H9 (cell line): Measurements from ENCODE around the gene DTWD1. TPM values are rescaled to one million over a fixed set of nuclear protein-coding genes. Genes with fewer than 3 reads are reported as not detected.

Experiments used
- DNase-seq: peaks from one replicate; pipeline ENCODE4 v3.0.0-alpha.2; 2017
- H2AFZ ChIP-seq: one replicate; pipeline ENCODE4 v1.6.1; 2013; ENCODE audit warnings: mild to moderate bottlenecking, low read length, control low read depth, moderate library complexity
- H2AK5ac ChIP-seq: 2 replicates; pipeline ENCODE4 v1.6.1; 2013; ENCODE audit warnings: low read length, control low read depth, mixed read lengths; ENCODE audit not compliant: insufficient read length
- H2BK120ac ChIP-seq: one replicate; pipeline ENCODE4 v1.6.1; 2013; ENCODE audit warnings: low read depth, mild to moderate bottlenecking, low read length, control low read depth, inconsistent platforms; ENCODE audit not compliant: poor library complexity, severe bottlenecking
- H2BK12ac ChIP-seq: 2 replicates; pipeline ENCODE4 v1.6.1; 2013; ENCODE audit warnings: low read length, control low read depth, mixed read lengths, low read depth; ENCODE audit not compliant: insufficient read length
- H2BK15ac ChIP-seq: 2 replicates; pipeline ENCODE4 v1.6.1; 2013; ENCODE audit warnings: low read depth, low read length, control low read depth
- H2BK20ac ChIP-seq: one replicate; pipeline ENCODE4 v1.6.1; 2013; ENCODE audit warnings: low read depth, mild to moderate bottlenecking, low read length, control low read depth, inconsistent platforms; ENCODE audit not compliant: poor library complexity, severe bottlenecking
- H2BK5ac ChIP-seq: 2 replicates; pipeline ENCODE4 v1.6.1; 2013; ENCODE audit warnings: low read length, control low read depth, mixed read lengths; ENCODE audit not compliant: insufficient read length
- H3K14ac ChIP-seq: 2 replicates; pipeline ENCODE4 v1.6.1; 2013; ENCODE audit warnings: low read length, control low read depth; ENCODE audit not compliant: insufficient read depth
- H3K18ac ChIP-seq: 2 replicates; pipeline ENCODE4 v1.6.1; 2013; ENCODE audit warnings: low read depth, mild to moderate bottlenecking, mixed read lengths, low read length, control low read depth; ENCODE audit not compliant: insufficient read length
- H3K23ac ChIP-seq: 2 replicates; pipeline ENCODE4 v1.6.1; 2013; ENCODE audit warnings: low read length, control low read depth, mixed read lengths, low read depth; ENCODE audit not compliant: insufficient read length
- H3K23me2 ChIP-seq: 2 replicates; pipeline ENCODE4 v1.6.1; 2013; ENCODE audit warnings: low read depth, mild to moderate bottlenecking, mixed read lengths, low read length, control low read depth; ENCODE audit not compliant: insufficient read length, poor library complexity, severe bottlenecking
- H3K27ac ChIP-seq: 2 replicates; pipeline ENCODE4 v1.5.1; 2013; ENCODE audit warnings: low read length, control low read depth, mixed read lengths, low read depth; ENCODE audit not compliant: insufficient read length
- H3K27me3 ChIP-seq: 2 replicates; pipeline ENCODE4 v1.6.1; 2013; ENCODE audit warnings: low read length, control low read depth, inconsistent platforms; ENCODE audit not compliant: insufficient read depth
- H3K4ac ChIP-seq: 2 replicates; pipeline ENCODE4 v1.6.1; 2013; ENCODE audit warnings: low read depth, mild to moderate bottlenecking, control low read depth, inconsistent platforms, low read length, moderate library complexity
- H3K4me1 ChIP-seq: 2 replicates; pipeline ENCODE4 v1.6.1; 2013; ENCODE audit warnings: low read length, control low read depth, inconsistent platforms; ENCODE audit not compliant: insufficient read depth
- H3K4me2 ChIP-seq: 2 replicates; pipeline ENCODE4 v1.6.1; 2013; ENCODE audit warnings: low read length, control low read depth, mixed read lengths; ENCODE audit not compliant: insufficient read length, insufficient read depth
- H3K56ac ChIP-seq: 2 replicates; pipeline ENCODE4 v1.6.1; 2013; ENCODE audit warnings: low read depth, mild to moderate bottlenecking, mixed read lengths, low read length, control low read depth; ENCODE audit not compliant: insufficient read length
- H3K79me1 ChIP-seq: 2 replicates; pipeline ENCODE4 v1.6.1; 2013; ENCODE audit warnings: low read depth, mild to moderate bottlenecking, moderate library complexity, low read length, control low read depth, inconsistent platforms; ENCODE audit not compliant: insufficient read depth, poor library complexity, severe bottlenecking
- H3K79me2 ChIP-seq: 2 replicates; pipeline ENCODE4 v1.6.1; 2013; ENCODE audit warnings: low read length, control low read depth, inconsistent platforms; ENCODE audit not compliant: insufficient read depth
- H3K9ac ChIP-seq: 2 replicates; pipeline ENCODE4 v1.6.1; 2013; ENCODE audit warnings: low read length, control low read depth, mixed read lengths; ENCODE audit not compliant: insufficient read length; ENCODE audit errors: extremely low read depth
- H3K9me3 ChIP-seq: one replicate; pipeline ENCODE4 v1.6.1; 2013; ENCODE audit warnings: low read depth, low read length, inconsistent platforms; ENCODE audit not compliant: control insufficient read depth
- H3T11ph ChIP-seq: one replicate; pipeline ENCODE4 v1.6.1; 2013; ENCODE audit warnings: mild to moderate bottlenecking, low read length, control low read depth, inconsistent platforms
- H4K20me1 ChIP-seq: one replicate; pipeline ENCODE4 v1.6.1; 2013; ENCODE audit not compliant: control insufficient read depth, insufficient read length, insufficient read depth
- H4K5ac ChIP-seq: 2 replicates; pipeline ENCODE4 v1.6.1; 2013; ENCODE audit warnings: low read depth, mild to moderate bottlenecking, mixed read lengths, low read length, control low read depth; ENCODE audit not compliant: insufficient read length
- H4K8ac ChIP-seq: replicated peaks from 2 replicates; pipeline ENCODE4 v1.6.1; 2013; ENCODE audit warnings: low read length, control low read depth, mixed read lengths, low read depth; ENCODE audit not compliant: insufficient read length
- H4K91ac ChIP-seq: 2 replicates; pipeline ENCODE4 v1.6.1; 2013; ENCODE audit warnings: low read depth, mild to moderate bottlenecking, moderate library complexity, mixed read lengths, low read length, control low read depth; ENCODE audit not compliant: insufficient read length
- H3K27ac Mint-ChIP-seq, 3 experiments: 2 replicates in 2 of 3; 3 replicates in 1 of 3; pipeline ENCODE4 v1.8.0; 2020 to 2021; ENCODE audit warnings: mixed read lengths in 3 of 3, mild to moderate bottlenecking in 1 of 3, moderate library complexity in 1 of 3
- H3K27me3 Mint-ChIP-seq: 2 replicates; pipeline ENCODE4 v1.8.0; 2021; ENCODE audit warnings: low read depth, mild to moderate bottlenecking, moderate library complexity, mixed read lengths
- H3K36me3 Mint-ChIP-seq, 3 experiments: 2 replicates in 2 of 3; 3 replicates in 1 of 3; pipeline ENCODE4 v1.8.0; 2020 to 2021; ENCODE audit warnings: low read depth in 3 of 3, mixed read lengths in 3 of 3; ENCODE audit not compliant: insufficient read depth in 1 of 3
- H3K4me1 Mint-ChIP-seq, 2 experiments: 2 replicates each; pipeline ENCODE4 v1.8.0; 2020; ENCODE audit warnings: mixed read lengths in 2 of 2
- H3K4me3 Mint-ChIP-seq, 2 experiments: 2 replicates in 1 of 2; 3 replicates in 1 of 2; pipeline ENCODE4 v1.8.0; 2020 to 2021; ENCODE audit warnings: mild to moderate bottlenecking in 2 of 2, mixed read lengths in 2 of 2, moderate library complexity in 1 of 2
- H3K9me3 Mint-ChIP-seq, 2 experiments: 2 replicates in 1 of 2; 3 replicates in 1 of 2; pipeline ENCODE4 v1.8.0; 2020; ENCODE audit warnings: mild to moderate bottlenecking in 2 of 2, mixed read lengths in 2 of 2, moderate library complexity in 1 of 2
- CTCF ChIP-seq: fragments of 200-600 bp; sonication (generic); conservative IDR thresholded peaks from 3 replicates; pipeline ENCODE4 v1.8.0; 2021; ENCODE audit warnings: antibody characterized with exemption, mild to moderate bottlenecking
- total RNA-seq: library from RNA; stranded (reverse); gene quantifications from 2 replicates; pipeline ENCODE4 v1.2.1, GENCODE V29; 2021

Gene DTWD1
- total RNA-seq, 1 experiment from 2014 or later, result 26.7 TPM

GRCh38 chr15:49693498-49693897, 72.7 kb downstream of the DTWD1 start:
- Histone ChIP-seq H2BK20ac (no peak overlapping the region), H3K9ac (no peak overlapping the region), H3K23ac (no peak overlapping the region), H3K18ac (no peak overlapping the region), H3K14ac (no peak overlapping the region), H2BK12ac (no peak overlapping the region), H2BK15ac (no peak overlapping the region), H3K79me1 (no peaks in the 10 kb centered on the region), H4K91ac (no peak overlapping the region), H3K4ac (no peak overlapping the region), H4K5ac (no peak overlapping the region), H3K56ac (no peak overlapping the region), H3K4me1 (no peaks in the 10 kb centered on the region), H3K9me3 (no peaks in the 10 kb centered on the region), H3K4me2 (no peak overlapping the region), H3K27me3 (no peaks in the 10 kb centered on the region), H4K8ac (no peak overlapping the region), H2AK5ac (no peak overlapping the region), H3K23me2 (no peaks in the 10 kb centered on the region), H3K27ac (no peak overlapping the region), H2AFZ (no peak overlapping the region), H3T11ph (no peak overlapping the region), H2BK5ac (no peak overlapping the region), H3K79me2 (no peaks in the 10 kb centered on the region), H2BK120ac (no peak overlapping the region), H4K20me1 (no peaks in the 10 kb centered on the region)
- DNase-seq, result no peak
- Mint-ChIP-seq H3K9me3 (no peaks in the 10 kb centered on the region), H3K4me1 (no peaks in the 10 kb centered on the region), H3K27me3 (no peaks in the 10 kb centered on the region), H3K27ac (no peak overlapping the region), H3K36me3 (no peaks in the 10 kb centered on the region), H3K4me3 (no peak overlapping the region)
- no peak for TF ChIP-seq CTCF
